ENCODE measurements around the gene TRIM49B. TPM values are rescaled to one million over a fixed set of nuclear protein-coding genes. Genes with fewer than 3 reads are reported as not detected.
"Not testable (repeated sequence)": the region's sequence is repeated elsewhere in the genome, so short reads cannot be mapped to it uniquely, and the experiment has no call there.

Gene TRIM49B, protein sequence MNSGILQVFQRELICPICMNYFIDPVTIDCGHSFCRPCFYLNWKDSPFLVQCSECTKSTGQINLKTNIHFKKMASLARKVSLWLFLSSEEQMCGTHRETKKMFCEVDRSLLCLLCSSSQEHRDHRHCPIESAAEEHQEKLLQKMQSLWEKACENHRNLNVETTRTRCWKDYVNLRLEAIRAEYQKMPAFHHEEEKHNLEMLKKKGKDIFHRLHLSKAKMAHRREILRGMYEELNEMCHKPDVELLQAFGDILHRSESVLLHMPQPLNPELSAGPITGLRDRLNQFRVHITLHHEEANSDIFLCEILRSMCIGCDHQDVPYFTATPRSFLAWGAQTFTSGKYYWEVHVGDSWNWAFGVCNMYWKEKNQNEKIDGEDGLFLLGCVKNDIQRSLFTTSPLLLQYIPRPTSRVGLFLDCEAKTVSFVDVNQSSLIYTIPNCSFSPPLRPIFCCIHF
- not detected for total RNA-seq
- long read RNA-seq, donor 1, result 0 reads
- long read RNA-seq, donor 2, result 0 reads

- intact Hi-C loops (cut with DNase I, micrococcal nuclease), result not testable (repeated sequence)
These were observed at the start of gene TRIM49B for GRCh38 chr11:49028523-49028922. TSS of gene TRIM49B (plus strand) at chr11:49028823. CDS start at chr11:49031600, 2,777 bp downstream.

DNA sequence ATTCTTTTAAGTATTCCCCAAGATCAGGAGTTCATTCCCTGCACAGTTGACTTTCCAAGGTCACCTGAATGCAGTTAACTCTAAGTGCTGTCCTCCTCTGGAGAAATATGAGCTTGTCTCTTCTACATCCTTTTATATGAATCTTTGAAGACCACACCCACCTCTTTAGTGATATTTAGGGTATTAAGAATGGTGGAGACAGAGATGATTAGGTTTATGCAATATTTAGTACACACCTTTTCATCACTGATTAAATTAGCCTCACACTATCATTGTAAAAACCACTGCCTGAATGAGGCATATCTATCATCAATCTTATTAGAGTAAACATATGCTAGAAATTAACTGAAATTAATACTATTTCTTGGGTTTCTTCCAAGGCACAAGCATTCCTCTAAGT is 44.8 kb upstream of the TRIM49B start, which contains the start of gene TRIM51G:
TRIM51G (minus strand) TSS at position 101 of the 400 bp plus-strand sequence. CDS start 2,190 bp downstream, outside the sequence.
- not testable (repeated sequence) for ATAC-seq

More at GRCh38 chr11:49028523-49028922, at the start of gene TRIM49B:
- not testable (repeated sequence) for H3K9me3 ChIP-seq; H3K36me3 ChIP-seq (ENCODE audit: low read depth); ATAC-seq; H3K4me1 ChIP-seq (ENCODE audit: low read depth); H3K4me3 ChIP-seq; DNase-seq

GRCh38 chr11:49048229-49048628 is 19.6 kb downstream of the TRIM49B start:
- H3K4me3 ChIP-seq; DNase-seq; H3K36me3 ChIP-seq (ENCODE audit: low read depth); intact Hi-C loops (cut with DNase I, micrococcal nuclease); ATAC-seq; H3K9me3 ChIP-seq; H3K4me1 ChIP-seq (ENCODE audit: low read depth): not testable (repeated sequence)

More for the DNA sequence above, 44.8 kb upstream of the TRIM49B start, which contains the start of gene TRIM51G:
- H3K9me3 ChIP-seq; DNase-seq; intact Hi-C loops (cut with DNase I, micrococcal nuclease); H3K36me3 ChIP-seq (ENCODE audit: low read depth); H3K4me3 ChIP-seq; H3K4me1 ChIP-seq (ENCODE audit: low read depth): not testable (repeated sequence)

GRCh38 chr11:49049821-49050220 is 21.2 kb downstream of the TRIM49B start:
- H3K4me1 ChIP-seq (ENCODE audit: low read depth); H3K36me3 ChIP-seq (ENCODE audit: low read depth); DNase-seq; intact Hi-C loops (cut with DNase I, micrococcal nuclease); ATAC-seq; H3K4me3 ChIP-seq; H3K9me3 ChIP-seq: not testable (repeated sequence)

DNA sequence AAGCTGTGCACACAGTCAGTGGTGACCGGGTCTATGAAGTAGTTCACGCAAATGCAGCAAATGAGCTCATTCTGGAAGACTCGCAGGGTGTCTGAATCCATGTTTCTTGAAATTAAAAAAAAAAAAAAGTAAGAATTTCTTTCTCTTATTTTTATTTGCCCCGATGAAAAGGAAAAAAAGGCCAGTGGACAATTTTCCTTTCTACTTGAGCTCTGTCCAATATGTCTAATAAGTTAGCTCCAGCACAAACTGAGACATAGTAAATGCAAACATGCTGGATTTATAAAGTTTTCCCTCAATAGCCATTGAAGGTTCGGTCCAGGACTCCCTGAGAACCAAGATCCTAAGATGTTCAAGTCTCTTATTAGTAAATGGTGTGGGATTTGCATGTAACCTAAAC is 30.4 kb downstream of the TRIM49B start, which contains the start of gene TRIM64C:
TRIM64C (minus strand) TSS at position 101 of the 400 bp plus-strand sequence; CDS start at position 101, 0 bp downstream.
- ATAC-seq; H3K36me3 ChIP-seq (ENCODE audit: low read depth); DNase-seq; H3K4me3 ChIP-seq; H3K4me1 ChIP-seq (ENCODE audit: low read depth); H3K9me3 ChIP-seq; intact Hi-C loops (cut with DNase I, micrococcal nuclease): not testable (repeated sequence)

DNA sequence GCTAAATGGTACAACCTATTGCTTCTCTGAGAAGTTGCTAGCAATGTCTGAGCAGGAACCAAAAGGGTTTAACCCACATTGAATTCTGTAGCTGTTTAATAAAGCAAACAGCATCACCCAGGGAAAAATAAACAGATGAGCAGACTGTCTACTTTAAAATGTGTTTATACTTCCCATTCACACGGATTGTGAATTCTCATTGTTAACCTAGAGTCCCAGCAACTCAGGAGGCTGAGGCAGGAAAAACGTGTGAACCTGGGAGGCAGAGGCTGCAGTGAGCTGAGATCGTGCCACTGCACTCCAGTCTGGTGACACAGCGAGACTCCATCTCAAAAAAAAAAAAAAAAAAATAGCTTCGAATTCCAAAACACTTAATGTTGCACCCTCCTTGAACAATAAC is 41.3 kb downstream of the TRIM49B start:
- ATAC-seq; H3K4me3 ChIP-seq; DNase-seq; intact Hi-C loops (cut with DNase I, micrococcal nuclease); H3K9me3 ChIP-seq; H3K4me1 ChIP-seq (ENCODE audit: low read depth); H3K36me3 ChIP-seq (ENCODE audit: low read depth): not testable (repeated sequence)

Other genes starting within 250 kb of the TRIM49B start
- not detected for gene TRIM51G, start 44.9 kb upstream of the TRIM49B start, total RNA-seq
- not detected for gene TRIM64C, start 30.3 kb downstream of the TRIM49B start, total RNA-seq
- 1 to 10 TPM in 2 of 3 donors, under 1 TPM in 1; 0.34 to 1.4 (median 1.0) TPM for gene FOLH1, start 179.8 kb downstream of the TRIM49B start, total RNA-seq

All from mucosa of descending colon (tissue), 3 donors.